ENCODE data around the gene CSNK1A1L.

GRCh38 chr13:37102896-37103295, 2.6 kb downstream of the CSNK1A1L start:
- TF ChIP-seq REST (IDR thresholded peaks at IDR 0.05; ENCODE audit: low read depth, low read length) (no peak), SMAD1 (IDR thresholded peaks at IDR 0.05; ENCODE audit: low read depth, partially characterized antibody) (no peak), IKZF1 (conservative IDR thresholded peaks at IDR 0.05) (no peak), E2F8 (IDR thresholded peaks at IDR 0.05; ENCODE audit: low read depth, partially characterized antibody) (no peak), RCOR1 (conservative IDR thresholded peaks at IDR 0.05; ENCODE audit: low read depth, low read length) (no peak)
